Caco-2 (cell line): ENCODE results near the gene GDF15. TPM values are rescaled to one million over a fixed set of nuclear protein-coding genes. Genes with fewer than 3 reads are reported as not detected.
"Not testable (repeated sequence)": the region's sequence is repeated elsewhere in the genome, so short reads cannot be mapped to it uniquely, and the experiment has no call there.

Experiments
- BruUV-seq: library from RNA; stranded (reverse); fragments of 400-500 nt; replicated peaks from 2 replicates; lab custom pipeline; 2021; lab: Mats Ljungman, UMichigan
- CTCF ChIA-PET: fragments of 300-600 bp; sonication (Branson Sonifier 250); formaldehyde crosslinking; loops from one replicate; lab custom pipeline; 2022; ENCODE audit warnings: antibody characterized with exemption; lab: Charles Lee
- POLR2A ChIA-PET: fragments of 300-600 bp; sonication (Branson Sonifier 250); formaldehyde crosslinking; loops from one replicate; lab custom pipeline; 2022; ENCODE audit warnings: antibody characterized with exemption; lab: Charles Lee
- DNase-seq, 2 experiments: peaks; one replicate each; pipeline versions ENCODE4 v3.0.0 to v3.0.0-alpha.2; 2020 to 2022
- H3K27me3 ChIP-seq: replicated peaks from 2 replicates; pipeline ENCODE4 v1.6.0; 2011; ENCODE audit warnings: low read length; ENCODE audit not compliant: control insufficient read depth, insufficient read depth
- H3K36me3 ChIP-seq: 2 replicates; pipeline ENCODE4 v1.5.1; 2011; ENCODE audit warnings: low read length; ENCODE audit not compliant: control insufficient read depth, insufficient read depth
- H3K4me1 ChIP-seq: fragments of 250-450 bp; sonication (Bioruptor Pico); 2 replicates; pipeline ENCODE4 v1.5.1; 2020; ENCODE audit warnings: mild to moderate bottlenecking
- H3K4me3 ChIP-seq: 2 replicates; pipeline ENCODE4 v1.5.1; 2011; ENCODE audit warnings: low read depth, mild to moderate bottlenecking, control low read depth, low read length
- H3K9me3 ChIP-seq: fragments of 250-450 bp; sonication (Bioruptor Pico); 2 replicates; pipeline ENCODE4 v1.5.1; 2020; ENCODE audit warnings: mild to moderate bottlenecking, moderate library complexity
- H3K27ac Mint-ChIP-seq: one replicate; pipeline ENCODE4 v1.8.0; 2022; ENCODE audit warnings: mixed read lengths; ENCODE audit not compliant: unreplicated experiment
- H3K27me3 Mint-ChIP-seq: one replicate; pipeline ENCODE4 v1.8.0; 2022; ENCODE audit warnings: mixed read lengths; ENCODE audit not compliant: insufficient read depth, unreplicated experiment
- H3K36me3 Mint-ChIP-seq: one replicate; pipeline ENCODE4 v1.8.0; 2022; ENCODE audit warnings: mild to moderate bottlenecking, mixed read lengths; ENCODE audit not compliant: insufficient read depth, unreplicated experiment
- H3K4me1 Mint-ChIP-seq: one replicate; pipeline ENCODE4 v1.8.0; 2022; ENCODE audit warnings: low read depth, mixed read lengths; ENCODE audit not compliant: unreplicated experiment
- H3K4me3 Mint-ChIP-seq: one replicate; pipeline ENCODE4 v1.8.0; 2022; ENCODE audit warnings: mild to moderate bottlenecking, moderate library complexity, mixed read lengths; ENCODE audit not compliant: unreplicated experiment
- H3K9me3 Mint-ChIP-seq: one replicate; pipeline ENCODE4 v1.8.0; 2022; ENCODE audit warnings: mixed read lengths; ENCODE audit not compliant: unreplicated experiment
- intact Hi-C: fragments of 100-400 bp; cut with micrococcal nuclease; formaldehyde crosslinking; loops from one replicate; pipeline ENCODE4 v1.10.0; 2022; ENCODE audit not compliant: unreplicated experiment
- total RNA-seq: library from RNA; stranded (reverse); gene quantifications from 2 replicates; pipeline ENCODE4 v1.2.3, GENCODE V29; 2022
- TF ChIP-seq, protein P1 (sequence below), 2 experiments: fragments of 200-600 bp in 1 of 2; IDR thresholded peaks; 1 replicate in 1 of 2; 2 replicates in 1 of 2; pipeline versions ENCODE4 v1.5.1 to v1.8.0; 2011 to 2022; ENCODE audit warnings: antibody characterized with exemption in 1 of 2, control low read depth in 1 of 2, inconsistent platforms in 1 of 2, low read depth in 1 of 2, low read length in 1 of 2, mild to moderate bottlenecking in 1 of 2, moderate library complexity in 1 of 2; ENCODE audit not compliant: insufficient read depth in 1 of 2, severe bottlenecking in 1 of 2, unreplicated experiment in 1 of 2

The GDF15 gene
- total RNA-seq, 1 experiment from 2014 or later, result 56.1 TPM

DNA sequence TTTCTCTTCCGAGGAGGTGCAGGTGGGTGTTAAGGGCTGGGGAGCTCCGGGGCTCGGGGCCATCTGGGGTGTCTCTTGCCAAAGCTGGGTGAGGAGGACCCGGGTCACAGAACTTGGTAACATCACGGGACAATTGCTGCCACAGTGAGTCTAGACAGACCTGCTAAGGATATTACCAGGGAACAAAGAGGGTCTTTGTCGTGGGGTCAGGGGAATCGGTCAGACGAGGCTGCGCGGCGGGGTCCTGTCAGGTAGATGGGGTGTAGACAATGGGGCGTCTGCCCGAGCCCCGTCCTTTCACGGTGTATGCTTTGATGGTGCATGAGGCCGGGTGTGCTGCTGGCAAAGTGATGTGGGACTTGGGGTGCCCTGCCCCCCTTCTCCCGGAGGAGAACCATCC lies 37.8 kb upstream of the GDF15 start:
- no peak overlapping the region for H3K4me3 ChIP-seq
- intact Hi-C loops, result no loop called here
- peaks cover 21% of the 10 kb centered on the region for H3K36me3 Mint-ChIP-seq
- TF ChIP-seq, protein P1, sequence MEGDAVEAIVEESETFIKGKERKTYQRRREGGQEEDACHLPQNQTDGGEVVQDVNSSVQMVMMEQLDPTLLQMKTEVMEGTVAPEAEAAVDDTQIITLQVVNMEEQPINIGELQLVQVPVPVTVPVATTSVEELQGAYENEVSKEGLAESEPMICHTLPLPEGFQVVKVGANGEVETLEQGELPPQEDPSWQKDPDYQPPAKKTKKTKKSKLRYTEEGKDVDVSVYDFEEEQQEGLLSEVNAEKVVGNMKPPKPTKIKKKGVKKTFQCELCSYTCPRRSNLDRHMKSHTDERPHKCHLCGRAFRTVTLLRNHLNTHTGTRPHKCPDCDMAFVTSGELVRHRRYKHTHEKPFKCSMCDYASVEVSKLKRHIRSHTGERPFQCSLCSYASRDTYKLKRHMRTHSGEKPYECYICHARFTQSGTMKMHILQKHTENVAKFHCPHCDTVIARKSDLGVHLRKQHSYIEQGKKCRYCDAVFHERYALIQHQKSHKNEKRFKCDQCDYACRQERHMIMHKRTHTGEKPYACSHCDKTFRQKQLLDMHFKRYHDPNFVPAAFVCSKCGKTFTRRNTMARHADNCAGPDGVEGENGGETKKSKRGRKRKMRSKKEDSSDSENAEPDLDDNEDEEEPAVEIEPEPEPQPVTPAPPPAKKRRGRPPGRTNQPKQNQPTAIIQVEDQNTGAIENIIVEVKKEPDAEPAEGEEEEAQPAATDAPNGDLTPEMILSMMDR (IDR thresholded peaks at IDR 0.05; ENCODE audit: insufficient read depth in 1 of 2, low read depth in 1 of 2, low read length in 1 of 2, severe bottlenecking in 1 of 2, unreplicated experiment in 1 of 2), result no peak
- no peak overlapping the region for H3K4me3 Mint-ChIP-seq
- POLR2A ChIA-PET, result no interaction called here
- no peak for DNase-seq
- no peaks in the 10 kb centered on the region for H3K27me3 Mint-ChIP-seq
- BruUV-seq, result no TSS peak
- H3K4me1 ChIP-seq, result no peaks in the 10 kb centered on the region
- CTCF ChIA-PET, result interaction anchor here (1.5 kb wide), 1 partner anchor 42 kb away, joined by 4 read pairs; no protein-coding TSS in a partner anchor
- H3K27me3 ChIP-seq, result no peaks in the 10 kb centered on the region
- H3K4me1 Mint-ChIP-seq, result peaks cover 14% of the 10 kb centered on the region
- H3K27ac Mint-ChIP-seq, result peak overlapping the region; percentile 46
- H3K9me3 Mint-ChIP-seq, result no peaks in the 10 kb centered on the region
- H3K36me3 ChIP-seq, result peaks cover 3% of the 10 kb centered on the region; the same call in 1 of the 2 replicates
- no peaks in the 10 kb centered on the region for H3K9me3 ChIP-seq

DNA sequence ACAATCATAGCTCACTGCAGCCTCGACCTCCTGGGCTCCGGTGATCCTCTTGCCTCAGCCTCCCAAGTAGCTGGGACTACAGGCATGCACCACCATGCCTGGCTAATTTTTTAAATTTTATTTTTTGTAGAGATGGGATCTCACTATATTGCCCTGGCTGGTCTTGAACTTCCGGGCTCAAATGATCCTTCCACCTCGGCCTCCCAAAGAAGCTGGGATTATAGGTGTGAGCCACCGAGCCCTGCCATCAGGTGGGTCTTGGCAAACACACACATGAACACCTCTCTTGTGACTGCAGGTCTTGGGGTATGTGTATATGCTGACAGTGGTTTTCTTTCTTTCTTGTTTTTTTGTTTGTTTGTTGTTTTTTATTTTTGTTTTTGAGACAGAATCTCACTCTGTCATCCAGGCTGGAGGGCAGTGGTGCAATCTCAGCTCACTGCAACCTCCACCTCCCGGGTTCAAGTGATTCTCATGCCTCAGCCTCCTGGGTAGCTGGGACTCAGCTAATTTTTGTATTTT lies 37.1 kb upstream of the GDF15 start:
- intact Hi-C loops, result loop anchor here (1.0 kb wide), 1 partner anchor 61 kb away; no protein-coding TSS in a partner anchor

DNA sequence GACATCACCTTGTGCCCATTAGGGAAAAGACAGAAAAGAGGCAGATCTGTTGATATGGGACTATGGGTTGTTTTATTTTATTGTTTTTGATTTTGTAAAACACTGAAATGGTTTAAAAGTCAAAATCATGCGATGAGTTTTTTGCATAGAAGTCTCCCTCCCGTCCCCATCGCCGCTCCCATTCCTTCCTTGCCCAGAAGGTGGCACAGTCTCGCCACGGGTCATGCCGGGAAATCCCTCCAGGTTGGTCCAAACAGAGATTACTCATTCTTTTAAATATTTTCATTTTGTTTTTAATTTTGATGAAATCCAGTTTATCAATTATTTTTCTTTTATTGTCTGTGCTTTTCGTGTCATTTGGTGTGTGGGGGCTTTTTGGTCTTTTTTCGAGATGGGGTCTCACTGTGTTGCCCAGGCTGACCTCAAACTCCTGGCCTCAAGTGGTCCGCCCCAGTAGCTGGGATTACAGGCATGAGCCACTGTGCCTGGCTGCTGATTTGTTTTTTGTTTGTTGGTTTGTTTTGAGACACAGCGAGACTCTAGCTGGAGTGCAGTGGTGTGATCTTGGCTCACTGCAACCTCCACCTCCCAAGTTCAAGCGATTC lies 36.3 kb upstream of the GDF15 start:
- TF ChIP-seq, protein P1 (IDR thresholded peaks at IDR 0.05; ENCODE audit: insufficient read depth in 1 of 2, low read depth in 1 of 2, low read length in 1 of 2, severe bottlenecking in 1 of 2, unreplicated experiment in 1 of 2), result peak; percentile 81 to 85
- peak; percentile 50 to 73 for DNase-seq
- no peaks in the 10 kb centered on the region for H3K9me3 Mint-ChIP-seq
- H3K36me3 Mint-ChIP-seq, result peaks cover 11% of the 10 kb centered on the region
- H3K27ac Mint-ChIP-seq, result no peak overlapping the region
- Histone ChIP-seq H3K9me3 (no peaks in the 10 kb centered on the region), H3K27me3 (no peaks in the 10 kb centered on the region), H3K36me3 (peaks cover 2% of the 10 kb centered on the region; the same call in 1 of the 2 replicates), H3K4me1 (no peaks in the 10 kb centered on the region), H3K4me3 (no peak overlapping the region)
- intact Hi-C loops, result loop anchor here (1.0 kb wide), 1 partner anchor 61 kb away; no protein-coding TSS in a partner anchor
- H3K4me1 Mint-ChIP-seq, result peaks cover 14% of the 10 kb centered on the region
- CTCF ChIA-PET, result interaction anchor here (0.6 to 2.3 kb wide), 10 partner anchors 21 to 70 kb away, joined by 3 to 14 read pairs (median 4); partner anchors contain the start of genes GDF15 and SSBP4
- no TSS peak for BruUV-seq
- no peaks in the 10 kb centered on the region for H3K27me3 Mint-ChIP-seq
- no peak overlapping the region for H3K4me3 Mint-ChIP-seq
- POLR2A ChIA-PET, result no interaction called here

More for the DNA sequence above, 37.1 kb upstream of the GDF15 start:
- H3K36me3 ChIP-seq, H3K27me3 Mint-ChIP-seq, H3K9me3 Mint-ChIP-seq, H3K27ac Mint-ChIP-seq, H3K9me3 ChIP-seq, H3K4me3 Mint-ChIP-seq, BruUV-seq, DNase-seq, H3K4me3 ChIP-seq, H3K4me1 ChIP-seq, POLR2A ChIA-PET, H3K27me3 ChIP-seq: not testable (repeated sequence)
- CTCF ChIA-PET, result interaction anchor here (0.6 to 2.3 kb wide), 7 partner anchors 31 to 70 kb away, joined by 3 to 14 read pairs (median 4); partner anchors contain the start of gene SSBP4
- Mint-ChIP-seq H3K36me3 (peaks cover 14% of the 10 kb centered on the region), H3K4me1 (peaks cover 14% of the 10 kb centered on the region)
